PC-3 (cell line): ENCODE data around the gene CLDN12. TPM values are rescaled to one million over a fixed set of nuclear protein-coding genes. Genes with fewer than 3 reads are reported as not detected.

ENCODE experiments used
- ATAC-seq: fragments of 200-7000 bp; cut with Tn5 transposase; 2 replicates; pipeline ENCODE4 v1.9.1; 2020; ENCODE audit warnings: mild to moderate bottlenecking, moderate library complexity
- BruUV-seq: library from RNA; stranded (reverse); fragments of 400-500 nt; replicated peaks from 2 replicates; lab custom pipeline; 2021; lab: Mats Ljungman, UMichigan
- CTCF ChIA-PET: fragments of 300-600 bp; sonication (Branson Sonifier 250); formaldehyde crosslinking; loops from one replicate; lab custom pipeline; 2022; ENCODE audit warnings: antibody characterized with exemption; lab: Charles Lee
- POLR2A ChIA-PET: fragments of 300-600 bp; sonication (Branson Sonifier 250); formaldehyde crosslinking; loops from one replicate; lab custom pipeline; 2022; ENCODE audit warnings: antibody characterized with exemption; ENCODE audit not compliant: unreplicated experiment; lab: Charles Lee
- DNase-seq: peaks from one replicate; pipeline ENCODE4 v3.0.0-alpha.2; 2015
- H2AFZ ChIP-seq: fragments of 300-600 bp; sonication (generic); 2 replicates; pipeline ENCODE4 v1.6.0; 2016; ENCODE audit warnings: antibody characterized with exemption, low read length
- H3F3A ChIP-seq: fragments of 300-600 bp; sonication (generic); one replicate; pipeline ENCODE4 v1.6.0; 2017; ENCODE audit warnings: antibody characterized with exemption, low read length, control low read depth, mild to moderate bottlenecking; ENCODE audit not compliant: unreplicated experiment
- H3K27ac ChIP-seq: fragments of 300-600 bp; sonication (generic); 2 replicates; pipeline ENCODE4 v1.5.1; 2016; ENCODE audit warnings: mild to moderate bottlenecking, low read length
- H3K27me3 ChIP-seq: fragments of 300-600 bp; sonication (generic); 2 replicates; pipeline ENCODE4 v1.6.1; 2016; ENCODE audit warnings: low read length, mixed read lengths
- H3K36me3 ChIP-seq: fragments of 300-600 bp; sonication (generic); 2 replicates; pipeline ENCODE4 v1.6.1; 2016; ENCODE audit warnings: low read depth, mixed run types, low read length, mixed read lengths
- H3K4me1 ChIP-seq: fragments of 300-600 bp; sonication (generic); 2 replicates; pipeline ENCODE4 v1.5.1; 2016; ENCODE audit warnings: low read length; ENCODE audit not compliant: insufficient read depth
- H3K4me2 ChIP-seq: fragments of 300-600 bp; sonication (generic); 2 replicates; pipeline ENCODE4 v1.6.0; 2016; ENCODE audit warnings: low read length
- H3K4me3 ChIP-seq: fragments of 300-600 bp; sonication (generic); 2 replicates; pipeline ENCODE4 v1.5.1; 2016; ENCODE audit warnings: mild to moderate bottlenecking, low read length, mixed read lengths
- H3K79me2 ChIP-seq: fragments of 300-600 bp; sonication (generic); 2 replicates; pipeline ENCODE4 v1.6.1; 2017; ENCODE audit warnings: low read length, mixed read lengths
- H3K9ac ChIP-seq: fragments of 300-600 bp; sonication (generic); 2 replicates; pipeline ENCODE4 v1.6.0; 2016; ENCODE audit warnings: mild to moderate bottlenecking, low read length
- H3K9me2 ChIP-seq: fragments of 300-600 bp; sonication (generic); replicated peaks from 2 replicates; pipeline ENCODE4 v1.6.1; 2016; ENCODE audit warnings: mixed run types, low read length, mixed read lengths
- H3K9me3 ChIP-seq: fragments of 300-600 bp; sonication (generic); 2 replicates; pipeline ENCODE4 v1.6.1; 2016; ENCODE audit warnings: low read length, mixed read lengths
- H4K20me1 ChIP-seq: fragments of 300-600 bp; sonication (generic); 2 replicates; pipeline ENCODE4 v1.6.1; 2016; ENCODE audit warnings: low read length, mixed read lengths
- CTCF ChIP-seq: fragments of 300-600 bp; sonication (generic); conservative IDR thresholded peaks from 2 replicates; pipeline ENCODE4 v1.5.1; 2017; ENCODE audit warnings: antibody characterized with exemption, low read depth, mild to moderate bottlenecking, low read length
- EZH2 ChIP-seq: fragments of 300-600 bp; sonication (generic); IDR thresholded peaks from one replicate; pipeline ENCODE4 v1.6.1; 2017; ENCODE audit warnings: antibody characterized with exemption, mild to moderate bottlenecking, low read length; ENCODE audit not compliant: unreplicated experiment
- EZH2phosphoT487 ChIP-seq: fragments of 300-600 bp; sonication (generic); IDR thresholded peaks from 2 replicates; pipeline ENCODE4 v1.6.1; 2018; ENCODE audit warnings: mild to moderate bottlenecking, antibody characterized with exemption, low read length, borderline replicate concordance
- intact Hi-C: fragments of 100-400 bp; cut with micrococcal nuclease; formaldehyde crosslinking; loops from 2 replicates; pipeline ENCODE4 v1.9.0; 2023
- total RNA-seq: library from RNA; depleted of rRNA; stranded (reverse); fragments of >200 nt; gene quantifications from 2 replicates; pipeline ENCODE4 v1.2.3, GENCODE V29; 2014

CLDN12 gene
- total RNA-seq, 1 experiment from 2014 or later, result 14.7 TPM

GRCh38 chr7:90433221-90433620, 30.0 kb downstream of the CLDN12 start:
- POLR2A ChIA-PET, result interaction anchor here (0.6 kb wide), 1 partner anchor 170 kb away, joined by 3 read pairs; no protein-coding TSS in a partner anchor
- no peak for DNase-seq
- H3K9me3 ChIP-seq, result no peaks in the 10 kb centered on the region

GRCh38 chr7:90445633-90446032, 42.4 kb downstream of the CLDN12 start:
- H3K27me3 ChIP-seq, result no peaks in the 10 kb centered on the region
- no peak for TF ChIP-seq CTCF
- no peak for TF ChIP-seq EZH2phosphoT487
- TF ChIP-seq EZH2, result no peak
- no peak overlapping the region for H3K27ac ChIP-seq
- no peaks in the 10 kb centered on the region for H3F3A ChIP-seq
- no peak for ATAC-seq
- no peaks in the 10 kb centered on the region for H3K36me3 ChIP-seq
- ChIA-PET POLR2A (no interaction called here), CTCF (no interaction called here)
- H4K20me1 ChIP-seq, result no peaks in the 10 kb centered on the region
- H3K4me1 ChIP-seq, result no peaks in the 10 kb centered on the region
- no peaks in the 10 kb centered on the region for H3K9me3 ChIP-seq
- no peak overlapping the region for H3K9ac ChIP-seq
- BruUV-seq, result no TSS peak
- no peak for DNase-seq
- H2AFZ ChIP-seq, result no peak overlapping the region
- H3K4me2 ChIP-seq, result no peak overlapping the region
- no peaks in the 10 kb centered on the region for H3K9me2 ChIP-seq
- H3K4me3 ChIP-seq, result no peak overlapping the region
- H3K79me2 ChIP-seq, result no peaks in the 10 kb centered on the region
- intact Hi-C loops, result no loop called here

More at GRCh38 chr7:90433221-90433620, 30.0 kb downstream of the CLDN12 start:
- no peak for ATAC-seq
- no peaks in the 10 kb centered on the region for H3K36me3 ChIP-seq
- H3K9me2 ChIP-seq, result no peaks in the 10 kb centered on the region
- TF ChIP-seq EZH2 (no peak), EZH2phosphoT487 (no peak), CTCF (no peak)
- intact Hi-C loops, result no loop called here
- H3K4me3 ChIP-seq, result no peak overlapping the region
- H3K27ac ChIP-seq, result no peak overlapping the region
- H3K27me3 ChIP-seq, result no peaks in the 10 kb centered on the region
- H3K79me2 ChIP-seq, result no peaks in the 10 kb centered on the region
- H3K9ac ChIP-seq, result no peak overlapping the region
- BruUV-seq, result no TSS peak
- no peak overlapping the region for H2AFZ ChIP-seq
- H3F3A ChIP-seq, result no peaks in the 10 kb centered on the region
- no peaks in the 10 kb centered on the region for H3K4me1 ChIP-seq
- no peaks in the 10 kb centered on the region for H4K20me1 ChIP-seq
- H3K4me2 ChIP-seq, result no peak overlapping the region
- CTCF ChIA-PET, result no interaction called here

- no peaks in the 10 kb centered on the region for H3K9me2 ChIP-seq
- no peaks in the 10 kb centered on the region for H3K4me1 ChIP-seq
- no peaks in the 10 kb centered on the region for H4K20me1 ChIP-seq
- no peak overlapping the region for H3K4me2 ChIP-seq
- H3K4me3 ChIP-seq, result no peak overlapping the region
- no peak overlapping the region for H3K9ac ChIP-seq
- CTCF ChIA-PET, result no interaction called here
- H3K9me3 ChIP-seq, result no peaks in the 10 kb centered on the region
- intact Hi-C loops, result no loop called here
- POLR2A ChIA-PET, result no interaction called here
- H3F3A ChIP-seq, result no peaks in the 10 kb centered on the region
- no peak; the same call in 1 of the 2 replicates for ATAC-seq
- no TSS peak for BruUV-seq
- DNase-seq, result no peak
- no peaks in the 10 kb centered on the region for H3K27me3 ChIP-seq
- H3K27ac ChIP-seq, result no peak overlapping the region
- H2AFZ ChIP-seq, result no peak overlapping the region
- no peaks in the 10 kb centered on the region for H3K79me2 ChIP-seq
- H3K36me3 ChIP-seq, result no peaks in the 10 kb centered on the region
- TF ChIP-seq EZH2phosphoT487 (no peak), EZH2 (no peak), CTCF (no peak)
These were observed 43.1 kb downstream of the CLDN12 start for GRCh38 chr7:90446137-90446899.
